8988T (cell line): ENCODE results near the gene DMAC2L.
"Not testable (repeated sequence)": the region's sequence is repeated elsewhere in the genome, so short reads cannot be mapped to it uniquely, and the experiment has no call there.

ENCODE experiments used
- DNase-seq: peaks from one replicate; pipeline ENCODE4 v3.0.0; 2011

Gene DMAC2L

DNA sequence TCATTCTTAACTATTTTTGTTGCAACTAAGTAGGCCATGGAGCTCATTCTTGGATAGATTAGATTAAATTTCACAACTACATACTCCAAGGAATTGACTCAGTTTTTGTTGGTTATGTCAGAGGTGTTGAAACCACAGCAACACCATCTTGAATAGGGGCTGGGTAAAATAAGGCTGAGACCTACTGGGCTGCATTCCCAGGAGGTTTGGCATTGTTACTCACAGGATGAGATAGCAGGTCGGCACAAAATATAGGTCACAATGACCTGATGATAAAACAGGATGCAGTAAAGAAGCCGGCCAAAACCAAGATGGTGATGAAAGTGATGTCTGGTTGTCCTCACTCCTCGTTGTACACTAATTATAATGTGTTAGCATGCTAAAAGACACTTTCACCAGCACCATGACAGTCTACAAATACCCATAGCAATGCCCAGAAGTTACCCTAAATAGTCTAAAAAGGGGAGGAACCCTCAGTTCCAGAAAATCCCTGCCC is 20.9 kb downstream of the DMAC2L start:
- no peak for DNase-seq

DNA sequence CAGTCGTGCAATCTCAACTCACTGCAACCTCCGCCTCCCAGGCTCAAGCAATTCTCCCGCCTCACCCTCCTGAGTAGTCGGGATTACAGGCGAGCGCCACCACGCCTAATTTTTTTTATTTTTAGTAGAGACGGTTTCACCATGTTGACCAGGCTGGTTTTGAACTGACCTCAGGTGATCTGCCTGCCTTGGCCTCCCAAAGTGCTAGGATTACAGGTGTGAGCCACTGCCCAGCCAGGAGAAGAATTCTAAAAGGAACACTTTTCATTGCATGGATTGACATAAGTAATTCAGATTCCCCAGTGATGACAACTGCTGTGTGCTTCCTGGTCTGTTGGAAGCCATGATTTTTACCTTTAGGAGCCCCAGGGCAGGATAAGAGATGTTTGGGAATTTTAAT is 22.1 kb downstream of the DMAC2L start:
- no peak for DNase-seq

GRCh38 chr14:50335389-50335788 is 23.3 kb downstream of the DMAC2L start:
- no peak for DNase-seq

DNA sequence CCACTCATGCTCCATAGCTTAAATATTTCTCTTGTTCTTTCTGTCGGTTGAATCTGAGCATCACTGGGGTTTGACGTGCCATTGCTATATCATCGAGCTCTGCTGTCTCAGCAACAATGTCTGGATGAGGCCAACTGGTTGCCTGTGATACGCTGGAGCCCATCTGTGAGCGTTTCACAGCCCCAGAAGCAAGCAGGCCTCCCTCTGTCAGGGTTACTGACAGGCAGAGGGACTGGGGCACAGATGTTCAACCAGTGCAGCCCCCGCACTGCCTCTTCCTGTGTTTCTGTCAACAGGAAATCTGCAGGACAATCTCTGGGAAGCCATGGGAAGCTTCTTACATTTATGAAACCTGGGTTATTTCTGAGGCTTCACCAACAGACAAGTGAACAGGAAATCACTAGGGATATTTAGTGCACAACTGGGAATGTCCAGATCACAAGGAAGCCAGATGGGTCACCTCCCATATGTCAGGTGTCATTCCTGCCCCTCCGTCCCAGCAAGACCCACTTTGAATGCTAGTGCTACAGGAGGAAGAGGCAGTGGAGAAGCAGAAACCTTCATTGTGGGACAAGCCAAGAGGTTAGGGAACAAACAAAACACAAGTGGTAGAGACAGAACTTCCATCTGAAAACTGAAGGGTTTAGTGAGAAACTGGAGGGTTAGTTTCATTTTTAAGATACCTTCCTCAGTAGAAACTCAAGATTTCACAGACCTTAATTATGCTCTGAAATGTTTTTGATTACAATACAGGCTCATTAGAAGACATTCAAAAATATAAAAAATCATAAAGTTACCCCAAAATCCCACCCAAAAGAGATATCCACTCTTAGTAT is 24.1 kb downstream of the DMAC2L start:
- no peak for DNase-seq

- DNase-seq = no peak
Observed at GRCh38 chr14:50338587-50338986, 26.5 kb downstream of the DMAC2L start.

DNA sequence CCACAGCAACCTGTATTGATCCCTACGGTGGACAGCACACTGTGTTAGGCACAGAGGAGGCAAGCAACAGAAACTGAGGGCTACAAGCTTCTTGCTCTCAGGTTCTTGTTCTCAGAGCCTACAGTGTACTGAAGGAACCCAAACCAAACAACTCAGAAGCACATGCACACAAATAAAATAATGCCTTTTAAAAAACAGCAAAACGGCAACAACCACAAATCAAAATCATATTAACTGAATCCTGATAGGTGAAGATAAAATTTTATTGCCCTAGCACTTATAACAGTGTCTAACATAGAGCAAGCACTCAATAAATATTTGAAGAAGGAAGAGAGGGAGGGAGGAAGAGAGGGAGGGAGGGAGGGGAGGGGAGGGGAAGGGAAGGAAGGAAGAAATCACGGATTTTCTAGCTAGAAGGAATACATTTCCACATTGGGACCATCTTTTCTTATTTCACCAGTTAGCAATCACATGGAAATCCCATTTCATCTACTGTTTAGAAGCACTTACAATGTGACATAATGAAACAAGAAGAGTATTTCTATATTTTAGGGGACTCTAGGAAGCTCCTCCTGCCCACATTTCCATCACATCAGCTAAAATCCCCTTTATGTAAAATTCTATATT is 27.2 kb downstream of the DMAC2L start:
- DNase-seq = no peak

DNA sequence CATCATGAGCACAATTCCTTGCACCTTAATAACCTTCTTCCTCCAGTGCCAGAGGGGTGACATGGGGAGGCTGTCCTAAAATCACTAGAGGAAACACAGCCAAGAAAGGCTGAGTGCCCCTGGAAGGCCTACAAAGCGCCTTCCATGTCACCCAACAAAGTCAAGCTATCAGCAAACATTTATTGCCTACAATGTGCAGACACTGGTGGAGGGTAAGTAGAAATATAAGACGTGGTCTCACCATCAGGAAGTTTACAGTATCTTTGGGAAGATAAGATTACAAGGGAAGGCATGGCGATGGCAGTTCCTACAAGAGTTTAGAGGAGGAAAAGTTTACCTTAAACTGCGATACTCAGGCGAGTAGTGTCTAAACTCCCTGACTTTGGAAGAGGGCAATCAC is 27.9 kb downstream of the DMAC2L start:
- DNase-seq = no peak

DNA sequence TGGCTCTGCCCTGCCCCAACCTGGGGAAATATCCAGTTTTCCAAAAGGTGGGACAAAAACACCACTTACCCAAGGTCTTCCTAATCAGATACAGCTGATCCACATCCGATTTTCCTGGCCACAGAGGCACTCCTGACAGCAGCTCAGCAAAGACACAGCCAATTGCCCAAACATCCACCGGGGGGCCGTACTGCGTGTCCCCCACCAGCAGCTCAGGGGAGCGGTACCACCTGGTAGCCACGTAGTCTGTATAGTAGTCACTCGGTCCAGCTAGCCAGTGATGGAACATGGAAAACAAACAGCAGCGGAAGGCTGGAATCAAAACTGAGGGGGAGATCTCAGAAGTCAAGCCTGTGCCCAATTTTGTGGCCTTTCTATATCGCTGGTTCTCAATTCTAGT is 28.8 kb downstream of the DMAC2L start:
- peak; percentile 24 for DNase-seq

GRCh38 chr14:50342221-50343078 is 30.3 kb downstream of the DMAC2L start:
- peak; percentile 24 for DNase-seq

- no peak for DNase-seq
Observed at GRCh38 chr14:50343434-50343833, 31.3 kb downstream of the DMAC2L start.

- no peak for DNase-seq
Observed at GRCh38 chr14:50344116-50344775, 32.1 kb downstream of the DMAC2L start.

DNA sequence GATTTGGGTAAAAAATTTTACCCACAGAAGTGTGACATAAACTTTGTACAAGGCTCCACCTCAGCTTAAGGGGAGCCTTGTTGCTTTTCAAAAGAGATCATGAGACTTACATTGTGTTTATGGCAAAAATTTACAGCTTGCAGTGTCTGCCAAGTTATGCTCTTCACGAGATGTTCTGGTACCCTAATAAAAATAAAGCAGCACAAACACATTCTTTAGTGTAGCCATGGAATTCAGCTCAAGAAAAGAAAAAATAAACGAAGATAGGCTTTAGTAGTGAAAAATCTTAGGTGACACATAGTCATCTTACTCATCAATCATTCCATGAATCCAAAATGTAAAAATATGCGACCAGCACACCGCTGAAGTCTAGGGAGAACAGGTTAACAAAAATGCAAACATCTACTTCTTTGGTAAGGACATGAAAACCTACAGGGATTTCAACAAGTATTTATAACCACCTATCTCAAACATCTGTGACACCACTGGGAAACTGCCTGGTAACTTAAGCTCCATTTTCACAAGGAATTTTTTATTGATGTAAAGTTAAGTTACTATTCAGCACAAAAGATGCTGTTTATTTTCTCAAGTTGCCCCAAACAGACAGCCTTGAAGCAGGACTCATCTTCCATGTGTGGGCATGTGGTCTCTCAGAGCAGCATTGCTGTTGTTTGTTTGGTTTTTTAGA is 32.9 kb downstream of the DMAC2L start:
- no peak for DNase-seq

DNA sequence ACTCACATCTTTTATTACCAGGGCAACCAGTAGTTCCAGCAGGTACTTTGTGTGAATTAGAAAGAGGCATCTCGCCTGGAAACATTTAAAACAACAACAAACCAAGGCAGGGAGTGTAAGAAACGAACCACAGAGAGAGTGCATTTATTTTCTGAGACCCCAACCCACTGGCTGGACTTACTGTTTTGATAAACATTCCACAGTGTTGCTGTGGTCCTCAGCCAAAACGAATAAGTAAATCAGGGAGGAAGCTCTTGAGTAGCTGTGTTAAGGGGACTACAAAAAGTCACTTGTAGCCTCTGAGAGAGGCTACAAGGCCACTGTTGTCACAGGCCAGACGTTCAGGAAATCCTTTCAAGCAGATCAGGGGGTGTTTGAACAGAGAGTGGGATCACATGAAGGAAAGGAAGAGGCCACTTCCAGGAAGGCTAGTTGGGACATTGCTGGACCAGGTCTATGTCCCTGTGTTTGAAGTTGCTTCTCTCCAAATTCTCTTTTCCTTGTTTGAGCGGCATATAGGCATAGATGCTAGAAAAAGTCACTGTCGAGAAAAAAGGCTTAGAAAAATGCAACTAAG is 33.8 kb downstream of the DMAC2L start:
- no peak for DNase-seq

DNA sequence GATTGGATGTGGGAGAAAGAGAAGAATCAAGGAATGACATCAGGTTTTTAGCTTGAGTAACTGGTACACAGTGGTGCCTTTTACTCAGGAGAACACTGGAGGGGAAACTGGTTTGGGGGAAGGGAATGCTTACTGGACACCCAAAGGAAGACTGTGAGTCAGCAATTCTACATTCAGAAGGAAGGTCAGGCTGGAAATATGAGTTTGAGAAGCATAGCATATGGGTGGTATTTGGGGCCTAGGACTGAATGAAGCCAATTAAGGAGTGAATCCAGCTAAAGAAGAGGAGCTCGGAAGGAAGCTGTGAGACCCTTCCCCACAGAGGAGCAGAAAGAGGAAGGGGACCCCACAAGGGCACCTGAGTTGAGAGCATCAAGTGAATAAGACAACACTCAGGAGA is 35.4 kb downstream of the DMAC2L start:
- DNase-seq = no peak

DNA sequence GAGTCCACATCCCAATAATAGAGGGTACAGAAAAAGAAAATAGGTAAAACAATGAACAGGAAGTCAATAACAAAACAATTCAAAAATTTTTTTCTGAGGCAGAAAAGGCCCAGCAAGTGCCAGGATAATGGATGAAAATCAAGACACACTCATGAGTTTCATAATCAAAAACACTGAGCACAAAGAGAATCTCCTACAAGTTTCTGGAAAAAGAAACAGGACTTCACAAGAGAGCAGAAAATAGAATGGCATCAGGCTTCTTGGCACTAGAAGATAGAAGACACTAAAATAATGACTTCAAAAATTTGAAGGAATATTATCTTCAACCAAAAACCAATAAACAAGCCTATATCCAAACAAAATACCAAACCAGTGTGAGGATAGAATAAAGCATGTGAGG is 36.8 kb downstream of the DMAC2L start:
- DNase-seq = no peak

GRCh38 chr14:50350975-50351374 is 38.9 kb downstream of the DMAC2L start:
- no peak for DNase-seq

- DNase-seq = no peak
Observed at GRCh38 chr14:50352584-50352983, 40.5 kb downstream of the DMAC2L start.

DNA sequence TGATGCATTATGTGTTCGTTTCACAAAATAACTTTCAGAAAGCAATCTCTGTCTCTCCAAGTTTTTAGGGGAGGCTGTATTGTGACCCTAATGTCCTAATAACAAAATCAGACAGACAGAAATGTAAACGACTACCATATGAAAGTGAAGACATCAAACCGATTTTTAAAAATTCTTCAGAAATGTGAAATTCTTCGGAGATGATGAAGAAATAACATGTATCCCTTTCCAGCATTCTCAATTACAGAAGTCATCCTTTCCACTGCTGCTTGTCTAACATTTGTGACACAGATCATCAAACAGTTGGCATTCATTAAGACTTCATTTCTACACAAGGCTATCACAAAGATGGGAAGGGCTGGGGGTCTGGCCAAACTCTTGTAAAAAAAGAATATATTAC is 41.0 kb downstream of the DMAC2L start:
- no peak for DNase-seq

DNA sequence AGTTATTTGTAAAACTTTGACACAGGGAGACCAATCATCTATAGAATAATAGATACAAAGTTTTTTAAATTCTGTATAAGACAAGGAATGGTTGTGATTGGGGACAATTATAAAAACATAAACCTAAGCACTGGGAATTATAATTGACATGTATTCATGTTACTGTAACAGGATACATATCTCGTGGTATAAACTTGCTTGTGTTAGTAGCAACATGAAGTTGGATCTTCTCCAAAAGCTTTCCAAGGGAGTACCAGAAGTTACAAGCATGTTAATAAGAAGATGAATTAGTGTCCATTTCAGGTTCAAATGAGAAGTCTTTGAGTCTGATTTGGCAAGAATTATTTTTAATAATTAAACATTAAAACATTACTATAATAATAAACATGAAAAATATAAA is 42.4 kb downstream of the DMAC2L start:
- DNase-seq = no peak

DNA sequence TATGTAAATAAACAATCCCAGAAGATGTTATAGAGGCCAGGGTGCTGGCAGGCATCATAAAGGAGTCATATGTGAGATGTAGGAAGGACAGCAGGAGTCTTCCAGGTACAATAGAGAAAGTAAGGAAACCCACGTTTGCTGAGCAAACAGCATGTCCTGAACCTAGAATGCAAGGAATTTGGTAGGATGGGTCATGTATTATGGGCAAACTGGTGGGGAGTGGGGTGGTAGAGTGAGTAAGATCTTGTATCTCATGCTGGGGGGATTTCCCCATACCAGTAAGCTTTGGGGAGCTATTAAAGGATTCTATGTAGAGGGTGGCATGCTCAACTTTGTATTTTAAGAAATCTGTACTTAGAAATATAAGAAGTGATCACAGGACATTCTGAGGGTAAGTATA is 43.6 kb downstream of the DMAC2L start:
- DNase-seq = no peak

- not testable (repeated sequence) for DNase-seq
Observed at GRCh38 chr14:50356283-50356682, 44.2 kb downstream of the DMAC2L start.

- DNase-seq = no peak
Observed at GRCh38 chr14:50357124-50357523, 45.0 kb downstream of the DMAC2L start.
